NCI-H748 treated with DMSO at 0.1 percent for 48 hours (cell line): ENCODE data around the gene RSAD1.
"Not testable (repeated sequence)": the region's sequence is repeated elsewhere in the genome, so short reads cannot be mapped to it uniquely, and the experiment has no call there.

Source experiments
- DNase-seq: peaks from one replicate; lab custom pipeline; 2025; lab: John Stamatoyannopoulos, UW

Gene RSAD1

DNA sequence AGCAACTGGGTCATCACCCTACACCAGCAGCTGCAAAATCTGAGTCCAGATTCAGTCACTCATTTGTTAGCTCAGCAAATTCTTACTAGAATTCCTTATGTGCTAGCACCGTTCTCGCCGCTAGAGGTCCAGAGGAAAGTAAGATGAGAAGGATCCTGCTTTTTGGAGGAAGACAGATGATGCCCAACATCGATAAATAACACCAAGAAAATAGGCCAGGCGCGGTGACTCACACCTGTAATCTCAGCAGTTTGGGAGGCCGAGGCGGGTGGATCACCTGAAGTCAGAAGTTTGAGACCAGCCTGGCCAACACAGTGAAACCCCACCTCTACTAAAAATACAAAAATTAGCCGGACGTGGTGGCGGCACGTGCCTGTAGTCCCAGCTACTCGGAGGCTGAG is 5.9 kb upstream of the RSAD1 start:
- DNase-seq, result not testable (repeated sequence)

- DNase-seq, result no peak
Measured at GRCh38 chr17:50473901-50474300, 4.8 kb upstream of the RSAD1 start.

DNA sequence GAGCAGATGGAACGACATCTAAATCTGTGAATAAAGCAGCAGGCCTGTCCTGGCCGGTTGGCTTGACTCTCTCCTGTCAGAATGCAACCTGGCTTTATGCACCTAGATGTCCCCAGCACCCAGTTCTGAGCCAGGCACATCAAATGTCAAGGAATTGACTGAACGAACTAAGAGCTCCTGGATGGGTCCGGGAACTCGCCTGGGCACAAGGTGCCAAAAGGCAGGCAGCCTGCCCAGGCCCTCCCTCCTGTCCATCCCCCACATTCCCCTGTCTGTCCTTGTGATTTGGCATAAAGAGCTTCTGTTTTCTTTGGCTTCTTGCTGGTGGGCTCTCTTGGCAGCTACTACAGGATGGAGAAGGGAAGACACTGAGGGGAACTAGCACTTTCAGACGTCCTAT is 4.1 kb upstream of the RSAD1 start:
- no peak for DNase-seq

DNA sequence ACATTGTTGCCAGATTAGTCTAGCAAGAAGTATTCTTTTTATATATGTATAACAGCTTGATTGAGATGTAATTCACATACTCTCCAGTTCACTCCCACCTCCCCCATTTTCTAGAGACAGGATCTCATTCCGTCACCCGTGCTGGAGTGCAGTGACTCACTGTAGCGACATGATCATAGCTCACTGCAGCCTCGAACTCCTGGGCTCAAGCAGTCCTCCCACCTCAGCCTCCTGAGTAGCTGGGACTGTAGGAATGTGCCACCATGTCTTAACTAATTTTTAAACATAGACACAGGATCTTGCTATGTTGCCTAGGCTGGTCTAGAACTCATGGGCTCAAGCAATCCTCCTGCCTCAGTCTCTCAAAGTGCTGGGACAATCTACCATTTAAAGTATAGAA is 3.3 kb upstream of the RSAD1 start:
- DNase-seq, result no peak

DNA sequence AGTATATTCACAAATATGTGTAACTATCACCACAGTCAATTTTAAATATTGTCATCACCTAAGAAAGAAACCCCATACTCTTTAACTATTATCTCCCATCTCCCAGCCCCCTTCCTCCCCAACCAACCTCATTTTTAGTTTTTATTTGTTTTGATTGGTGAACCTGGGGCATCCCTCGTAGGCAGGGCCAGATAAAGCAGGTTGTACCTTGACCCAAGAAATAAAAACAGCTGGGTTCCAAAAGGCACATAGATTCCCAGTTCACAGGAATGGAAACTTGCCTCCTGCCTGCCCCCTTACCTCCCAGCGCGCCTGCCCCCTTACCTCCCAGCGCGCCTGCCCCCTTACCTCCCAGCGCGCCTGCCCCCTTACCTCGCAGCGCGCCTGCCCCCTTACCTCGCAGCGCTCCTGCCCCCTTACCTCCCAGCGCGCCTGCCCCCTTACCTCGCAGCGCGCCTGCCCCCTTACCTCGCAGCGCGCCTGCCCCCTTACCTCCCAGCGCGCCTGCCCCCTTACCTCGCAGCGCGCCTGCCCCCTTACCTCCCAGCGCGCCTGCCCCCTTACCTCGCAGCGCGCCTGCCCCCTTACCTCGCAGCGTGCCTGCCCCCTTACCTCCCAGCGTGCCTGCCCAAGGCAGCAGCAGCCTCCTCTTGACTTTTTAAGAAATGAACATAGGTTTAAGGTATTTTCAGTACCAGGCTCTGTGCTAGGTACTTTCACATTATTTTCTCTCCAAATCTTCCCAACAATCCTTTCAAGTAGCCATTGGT is 2.7 kb upstream of the RSAD1 start:
- DNase-seq, result not testable (repeated sequence)

DNA sequence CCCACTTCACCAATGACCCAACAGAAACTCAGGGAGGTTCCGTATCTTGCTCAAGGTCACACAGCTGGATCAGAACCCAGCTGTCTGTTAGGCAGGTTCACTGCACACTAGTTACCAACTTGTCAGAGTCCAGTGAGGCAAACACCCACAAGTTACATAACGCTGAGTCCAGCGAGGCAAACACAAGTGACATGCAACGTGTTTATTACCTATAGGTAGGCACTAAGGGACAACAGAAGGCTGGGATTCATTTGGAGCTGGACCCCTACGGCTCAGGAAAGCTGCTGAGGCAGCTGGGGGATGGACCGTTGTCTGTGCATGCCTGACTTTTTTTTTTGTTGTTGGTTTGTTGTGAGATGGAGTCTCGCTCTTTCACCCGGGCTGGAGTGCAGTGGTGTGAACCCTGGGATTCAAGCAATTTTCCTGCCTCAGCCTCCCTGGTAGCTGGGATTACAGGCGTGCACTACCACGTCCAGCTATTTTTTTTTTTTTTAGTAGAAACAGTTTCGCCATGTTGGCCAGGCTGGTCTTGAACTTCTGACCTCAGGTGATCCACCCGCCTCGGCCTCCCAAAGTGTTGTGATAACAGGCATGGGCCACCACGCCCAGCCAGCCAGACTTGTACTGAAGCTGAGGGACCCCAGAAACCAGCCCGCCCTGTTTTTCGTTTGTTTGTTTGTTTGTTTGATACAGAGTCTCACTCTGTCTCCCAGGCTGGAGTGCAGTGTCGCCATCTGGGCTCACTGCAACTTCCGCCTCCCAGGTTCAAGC is 1.9 kb upstream of the RSAD1 start:
- DNase-seq, result no peak

- DNase-seq, result no peak
Measured at GRCh38 chr17:50477976-50478375, 684 bp upstream of the RSAD1 start.

DNA sequence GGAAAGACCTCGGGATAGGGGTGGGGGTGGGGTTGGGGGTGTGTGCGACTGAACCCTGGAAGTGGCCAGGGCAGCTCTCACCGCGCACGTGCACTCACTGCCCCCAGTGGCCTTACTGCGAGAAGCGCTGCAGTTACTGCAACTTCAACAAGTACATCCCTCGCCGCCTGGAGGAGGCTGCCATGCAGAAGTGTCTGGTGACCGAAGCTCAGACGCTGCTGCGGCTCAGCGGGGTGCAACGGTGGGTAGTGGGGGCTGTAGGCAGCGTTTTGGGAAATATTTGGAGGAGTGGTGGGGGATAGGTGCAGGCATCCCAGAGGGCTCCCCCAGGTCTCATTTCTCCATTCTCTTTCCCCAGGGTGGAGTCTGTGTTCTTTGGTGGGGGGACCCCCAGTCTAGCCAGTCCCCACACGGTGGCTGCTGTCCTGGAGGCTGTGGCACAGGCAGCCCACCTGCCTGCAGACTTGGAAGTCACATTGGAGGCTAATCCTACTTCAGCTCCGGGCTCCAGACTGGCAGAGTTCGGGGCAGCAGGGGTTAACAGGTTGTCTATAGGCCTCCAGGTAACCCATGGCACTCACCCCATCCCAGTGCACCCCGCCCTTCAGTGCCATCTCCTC is 972 bp downstream of the RSAD1 start:
- peak; percentile 29 for DNase-seq

GRCh38 chr17:50480142-50480764 is 1.6 kb downstream of the RSAD1 start:
- DNase-seq, result no peak

- no peak for DNase-seq
Measured at GRCh38 chr17:50480854-50481490, 2.3 kb downstream of the RSAD1 start.

- DNase-seq, result no peak
Measured at GRCh38 chr17:50481648-50482047, 3.0 kb downstream of the RSAD1 start.

DNA sequence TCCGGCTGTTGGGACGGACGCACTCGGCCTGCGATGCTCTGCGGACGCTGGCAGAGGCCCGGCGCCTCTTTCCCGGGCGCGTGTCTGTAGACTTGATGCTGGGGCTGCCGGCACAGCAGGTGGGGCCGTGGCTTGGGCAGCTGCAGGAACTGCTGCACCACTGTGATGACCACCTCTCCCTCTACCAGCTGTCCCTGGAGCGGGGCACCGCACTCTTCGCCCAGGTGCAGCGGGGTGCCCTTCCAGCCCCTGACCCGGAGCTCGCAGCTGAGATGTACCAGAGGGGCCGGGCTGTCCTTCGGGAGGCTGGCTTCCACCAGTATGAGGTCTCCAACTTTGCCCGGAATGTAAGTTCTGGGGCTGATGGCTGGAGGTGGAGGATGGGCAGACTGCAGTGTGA is 3.5 kb downstream of the RSAD1 start:
- DNase-seq, result no peak

DNA sequence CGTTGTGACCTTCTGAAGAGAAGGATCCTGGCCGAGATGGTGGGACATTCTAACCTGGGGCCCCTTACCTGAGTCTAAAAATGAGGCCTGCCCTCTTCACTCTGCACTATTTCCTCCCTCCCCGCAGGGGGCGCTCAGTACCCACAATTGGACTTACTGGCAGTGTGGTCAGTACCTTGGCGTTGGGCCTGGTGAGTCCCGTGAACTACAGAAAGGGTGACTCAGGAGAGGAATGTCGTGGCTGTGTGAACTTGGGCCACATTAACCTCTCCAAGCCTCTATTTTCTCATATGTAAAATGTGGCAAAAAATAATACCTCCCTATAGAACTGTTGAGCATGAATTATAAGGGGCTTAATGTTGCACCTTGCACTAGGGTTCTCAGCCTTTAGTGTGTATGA is 3.9 kb downstream of the RSAD1 start:
- peak; percentile 61 for DNase-seq

GRCh38 chr17:50483266-50483665 is 4.6 kb downstream of the RSAD1 start:
- DNase-seq, result no peak

GRCh38 chr17:50484386-50485155 is 5.9 kb downstream of the RSAD1 start:
- DNase-seq, result no peak

DNA sequence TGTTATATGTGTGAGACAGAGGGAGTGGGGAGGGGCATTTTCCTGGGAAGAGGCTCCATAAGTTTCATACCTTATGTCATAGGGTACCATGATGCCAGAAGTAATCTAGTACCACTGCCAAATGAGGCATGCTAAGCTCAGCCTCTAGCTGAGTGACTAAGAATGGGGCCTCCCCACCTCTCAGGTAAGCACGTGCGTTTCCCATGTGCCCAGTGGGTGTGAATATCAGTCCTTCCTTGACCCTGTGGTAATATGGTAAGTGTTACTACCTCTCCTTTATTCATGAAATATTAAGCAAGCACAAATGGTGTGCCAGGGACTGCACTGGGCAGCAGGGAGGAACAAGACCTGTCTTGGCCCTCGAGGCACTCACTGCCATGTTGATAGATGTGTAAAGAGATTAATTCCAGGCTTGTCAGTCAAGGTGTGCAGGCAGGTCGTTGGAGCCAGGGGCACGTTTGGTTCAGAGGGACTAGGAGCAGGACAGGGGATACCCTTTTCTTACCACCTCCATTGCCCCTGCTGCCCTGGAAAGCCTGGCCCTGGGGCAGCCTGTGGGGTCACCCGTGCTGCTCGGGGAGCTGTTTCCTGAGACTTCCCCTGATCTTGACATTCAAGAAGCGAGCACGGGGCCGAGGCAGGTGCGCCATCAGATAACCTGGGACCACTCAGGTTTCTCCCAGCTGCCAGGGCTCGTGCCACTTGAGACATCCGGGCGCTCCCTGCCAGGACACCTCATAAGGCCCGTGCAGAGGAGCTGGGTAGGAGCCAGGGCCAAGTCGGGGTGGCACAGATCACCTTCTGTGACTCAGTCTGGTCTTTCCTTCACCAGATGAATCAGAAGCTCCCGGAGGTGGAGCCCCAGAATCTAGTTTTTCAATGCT is 8.8 kb downstream of the RSAD1 start:
- DNase-seq, result no peak

GRCh38 chr17:50488880-50489279 is 10.2 kb downstream of the RSAD1 start:
- no peak for DNase-seq

- no peak for DNase-seq
Measured at GRCh38 chr17:50491505-50491904, 12.8 kb downstream of the RSAD1 start.

- DNase-seq, result no peak
Measured at GRCh38 chr17:50492214-50492613, 13.6 kb downstream of the RSAD1 start.

DNA sequence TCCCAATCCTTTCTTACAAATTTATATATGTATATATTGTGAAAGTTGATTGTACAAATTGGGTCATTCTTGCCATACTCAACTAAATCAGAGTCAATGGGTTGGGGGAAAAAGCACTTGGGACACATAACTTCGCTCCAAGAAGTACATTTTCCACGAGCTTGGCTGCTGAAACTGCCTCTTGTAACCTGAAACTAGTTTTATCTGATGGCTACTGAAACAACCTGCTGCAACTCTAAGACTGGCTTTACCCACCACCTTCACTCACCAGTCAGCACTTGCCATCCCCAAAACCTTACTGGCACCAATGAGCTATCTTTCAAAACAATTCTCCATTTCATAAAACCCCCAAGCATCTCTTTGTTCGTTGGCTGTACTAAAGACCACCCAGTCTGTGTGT is 15.1 kb downstream of the RSAD1 start:
- DNase-seq, result no peak
